Mesenteric fat pad (tissue), 1 donor: ENCODE results near the gene NIPBL. TPM values are rescaled to one million over a fixed set of nuclear protein-coding genes. Genes with fewer than 3 reads are reported as not detected.

ENCODE experiments used
- DNase-seq: peaks from one replicate; pipeline ENCODE4 v3.0.0-alpha.2; 2020; ENCODE audit warnings: low spot score
- total RNA-seq: library from RNA; stranded (reverse); fragmentation: NEBNext Ultra II Directional; extraction: Animal tissue kit (Norgen Biotek cat#: 25700); gene quantifications from one replicate; pipeline ENCODE4 v1.2.1, GENCODE V29; 2021
- donor health status: DM: yes; HTN: yes; CAD: no.

The NIPBL gene
- total RNA-seq, 1 donor from 2014 or later = 57.3 TPM

DNA sequence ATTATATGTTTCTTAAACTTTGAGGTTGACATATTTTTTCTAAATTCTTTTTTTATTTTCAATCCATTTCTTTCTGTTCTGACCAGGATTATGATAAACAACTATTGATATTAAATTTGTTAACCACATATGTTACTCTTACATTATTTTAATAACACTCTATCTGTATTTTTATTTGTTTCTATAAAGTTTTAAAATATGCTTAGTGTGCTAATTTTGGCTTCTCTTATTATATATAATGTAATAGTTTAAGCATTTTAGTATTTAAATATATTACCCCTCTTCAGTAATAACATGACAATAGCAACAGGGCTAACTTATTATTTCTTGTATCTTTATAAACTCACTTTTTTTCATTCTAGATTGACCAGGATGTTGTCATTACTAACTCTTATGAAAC, 137.8 kb downstream of the NIPBL start:
- no peak for DNase-seq

DNA sequence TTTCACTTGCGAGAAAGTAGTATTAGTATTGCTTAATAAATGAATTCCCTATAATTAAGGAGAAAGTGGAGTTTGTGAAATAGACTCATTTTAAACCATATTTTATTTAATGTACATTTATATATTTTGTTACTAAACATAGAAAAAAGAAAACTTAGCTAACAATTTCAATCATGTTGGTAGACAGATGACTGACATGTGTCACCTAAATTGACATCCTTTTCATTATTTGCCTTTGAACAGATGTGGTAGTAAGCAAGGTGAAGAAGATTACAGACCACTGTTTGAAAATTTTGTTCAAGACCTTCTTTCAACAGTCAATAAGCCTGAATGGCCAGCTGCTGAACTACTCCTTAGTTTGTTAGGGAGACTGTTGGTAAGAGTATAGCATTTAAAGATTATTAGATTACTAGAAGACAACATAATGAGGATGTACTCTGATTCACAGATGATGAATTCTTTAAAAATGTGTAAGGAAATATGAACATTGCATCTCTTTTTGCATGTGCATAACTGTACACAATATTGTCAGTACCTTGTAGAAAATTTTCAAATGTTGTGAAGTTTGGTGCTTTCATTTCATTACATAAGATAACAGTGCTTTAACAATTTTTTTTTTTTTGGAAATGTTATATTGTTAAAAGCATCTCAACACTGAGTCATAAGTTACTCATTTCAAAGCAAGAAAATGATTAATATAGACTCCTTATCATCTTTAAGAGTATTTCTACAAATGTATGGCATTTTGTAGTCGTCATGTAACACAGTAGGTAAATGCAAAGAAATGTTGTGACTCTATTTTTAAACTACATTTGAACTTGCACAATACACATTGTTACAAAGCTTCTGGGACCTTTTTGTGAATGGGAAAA, 139.5 kb downstream of the NIPBL start:
- DNase-seq = no peak

DNA sequence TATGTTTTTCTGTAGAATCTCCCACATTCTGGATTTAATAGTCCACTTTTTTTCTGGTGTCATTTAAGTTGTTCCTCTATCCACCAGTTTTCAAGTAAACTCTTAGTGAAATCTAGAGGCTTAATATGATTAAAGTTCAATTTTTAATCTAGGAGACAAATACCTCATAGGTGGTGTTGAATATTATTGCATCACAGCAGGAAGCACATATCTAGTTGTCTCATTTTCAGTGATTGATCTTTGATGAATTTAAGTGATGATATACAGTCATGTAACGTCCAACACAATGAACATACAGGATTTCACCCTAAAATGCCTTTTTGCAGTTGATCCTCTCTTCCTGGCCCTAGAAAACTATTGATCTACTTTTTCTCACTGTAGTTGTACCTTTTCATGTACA, 152.3 kb downstream of the NIPBL start:
- no peak for DNase-seq

DNA sequence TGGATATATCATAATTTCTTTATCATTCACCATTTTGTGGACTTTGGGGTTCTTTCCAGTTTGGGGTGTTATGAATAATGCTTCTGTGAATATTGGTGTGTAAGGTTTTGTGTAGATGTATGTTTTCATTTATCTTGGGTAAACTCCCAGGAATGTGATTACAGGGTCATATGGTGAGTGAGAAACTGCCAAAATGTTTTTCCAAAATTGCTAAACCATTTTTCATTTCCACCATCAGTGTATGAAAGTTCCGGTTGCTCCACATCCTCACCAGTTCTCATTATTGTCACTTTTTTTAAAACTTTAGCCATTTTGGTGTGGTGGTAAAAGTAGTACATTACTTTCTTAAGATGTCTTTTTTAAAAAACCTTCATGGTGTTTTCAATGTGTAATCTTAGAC, 152.9 kb downstream of the NIPBL start:
- DNase-seq = no peak

DNA sequence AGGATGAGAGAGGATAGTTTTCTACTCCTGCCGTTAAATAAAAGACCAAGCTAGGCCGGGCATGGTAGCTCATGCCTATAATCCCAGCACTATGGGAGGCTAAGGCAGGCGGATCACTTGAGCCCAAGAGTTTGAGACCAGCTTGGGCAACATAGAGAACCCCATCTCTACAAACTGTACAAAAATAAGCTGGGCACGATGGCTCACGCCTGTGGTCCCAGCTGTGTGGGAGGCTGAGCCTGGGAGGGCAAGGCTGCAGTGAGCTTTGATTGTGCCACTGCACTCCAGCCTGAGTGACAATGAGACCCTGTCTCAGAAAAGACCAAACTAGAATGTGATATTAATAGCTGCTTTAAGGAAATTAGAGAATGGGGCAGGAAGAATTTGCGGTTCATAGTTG, 158.4 kb downstream of the NIPBL start:
- DNase-seq = no peak

DNA sequence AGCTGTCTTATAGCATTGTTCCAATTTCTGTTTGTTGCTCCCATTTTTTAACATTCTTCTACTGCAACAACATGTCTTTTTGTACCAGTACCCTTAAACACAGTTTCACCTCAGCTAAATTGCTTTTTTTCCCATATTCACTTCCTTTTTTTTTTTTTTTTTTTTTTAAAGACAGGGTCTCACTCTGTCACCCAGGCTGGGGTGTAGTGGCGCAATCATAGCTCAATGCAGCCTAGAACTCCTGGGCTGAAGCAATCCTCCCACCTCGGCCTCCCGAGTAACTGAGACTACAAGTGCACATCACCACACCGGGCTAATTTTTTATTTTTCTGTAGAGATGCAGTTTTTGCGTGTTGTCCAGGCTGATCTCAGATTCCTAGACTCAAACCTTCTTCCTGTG, 161.3 kb downstream of the NIPBL start:
- no peak for DNase-seq

DNA sequence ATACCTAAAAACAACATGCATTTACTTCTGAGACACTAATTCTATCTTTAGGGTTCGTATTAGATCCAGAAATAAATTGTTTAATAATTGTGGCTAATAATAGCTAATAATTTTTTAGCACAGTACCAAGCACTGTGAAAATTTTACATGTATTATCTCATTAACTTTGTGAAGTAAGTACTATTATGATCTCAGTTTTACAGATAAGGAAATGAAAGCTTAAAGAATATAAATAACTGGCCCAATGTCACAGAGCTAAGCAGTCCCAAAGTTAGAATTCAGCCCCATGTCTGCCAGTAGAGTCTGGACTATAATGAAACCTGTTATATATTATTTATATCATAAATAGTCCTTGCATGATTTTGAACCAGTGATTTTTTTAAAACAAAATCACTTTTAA, 163.3 kb downstream of the NIPBL start:
- DNase-seq = no peak

DNA sequence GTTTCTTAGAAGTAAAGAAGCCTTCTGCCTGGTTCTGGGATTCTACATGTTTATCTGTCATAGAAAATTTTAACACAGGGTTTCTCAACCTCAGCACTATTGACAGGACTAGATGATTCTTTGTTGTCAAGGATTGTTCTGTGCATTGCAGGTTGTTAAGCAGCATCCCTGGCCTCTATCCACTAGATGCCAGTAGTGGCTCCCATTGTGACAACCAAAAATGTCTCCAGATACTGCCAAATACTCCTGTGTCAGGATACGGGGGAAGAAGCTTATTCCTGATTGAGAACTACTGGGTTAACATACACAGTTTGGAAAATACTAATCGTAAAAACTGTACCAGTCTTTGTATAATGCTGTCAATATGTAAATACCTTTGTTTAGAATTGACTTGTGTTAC, 167.1 kb downstream of the NIPBL start:
- DNase-seq = no peak

DNA sequence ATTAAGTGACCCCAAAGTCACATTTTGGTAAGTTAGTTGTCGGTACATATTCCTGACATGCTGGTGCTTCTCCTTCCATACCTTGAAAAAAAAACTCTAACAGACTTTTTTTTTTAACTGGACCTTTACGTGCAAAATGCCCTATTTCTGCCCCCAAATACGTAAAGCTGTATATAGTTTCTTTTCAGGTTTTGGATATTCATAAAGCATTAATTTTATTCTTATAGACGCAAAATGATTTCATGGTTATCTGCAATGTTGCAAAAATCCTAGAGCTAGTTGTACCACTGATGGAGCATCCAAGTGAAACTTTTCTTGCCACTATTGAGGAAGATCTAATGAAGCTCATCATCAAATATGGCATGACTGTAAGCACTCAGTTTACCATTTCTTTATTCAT, 167.6 kb downstream of the NIPBL start:
- no peak for DNase-seq

DNA sequence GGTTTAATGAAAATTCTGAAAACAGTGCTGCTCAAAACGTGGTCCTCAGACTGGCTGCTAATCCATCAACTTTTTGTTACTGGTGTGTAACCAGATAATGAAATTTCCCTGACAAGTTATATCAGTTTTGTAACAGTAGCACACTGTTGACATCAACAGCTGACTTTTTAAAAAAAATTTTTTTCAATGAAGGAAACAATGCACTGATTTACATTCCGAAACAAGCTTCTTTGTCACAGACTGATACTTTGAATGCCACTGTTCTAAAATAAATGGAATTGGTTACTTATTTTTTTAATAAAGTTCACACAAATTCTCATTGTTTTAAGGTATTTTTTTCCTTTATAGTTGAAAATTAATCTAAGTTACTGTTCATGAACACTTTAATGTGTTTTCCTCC, 169.1 kb downstream of the NIPBL start:
- no peak for DNase-seq

DNA sequence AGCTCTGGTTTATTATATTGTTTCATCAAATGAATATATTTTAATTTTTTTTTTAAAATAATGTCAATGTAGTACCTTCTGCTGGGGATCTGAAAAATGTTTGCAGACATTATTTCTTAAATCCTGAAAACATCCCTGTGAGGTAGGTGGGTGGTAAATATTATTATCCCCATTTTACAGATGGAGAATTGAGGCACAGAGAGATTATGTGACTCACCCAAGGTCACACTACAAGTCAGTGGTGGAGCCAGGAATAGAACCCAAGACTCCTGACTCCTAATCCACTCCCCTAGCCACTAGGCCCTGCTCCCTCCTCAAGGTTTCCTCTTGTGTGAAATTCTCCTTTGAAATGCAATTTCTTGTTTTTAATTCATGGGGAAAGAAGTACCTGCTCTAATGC, 171.4 kb downstream of the NIPBL start:
- no peak for DNase-seq

DNA sequence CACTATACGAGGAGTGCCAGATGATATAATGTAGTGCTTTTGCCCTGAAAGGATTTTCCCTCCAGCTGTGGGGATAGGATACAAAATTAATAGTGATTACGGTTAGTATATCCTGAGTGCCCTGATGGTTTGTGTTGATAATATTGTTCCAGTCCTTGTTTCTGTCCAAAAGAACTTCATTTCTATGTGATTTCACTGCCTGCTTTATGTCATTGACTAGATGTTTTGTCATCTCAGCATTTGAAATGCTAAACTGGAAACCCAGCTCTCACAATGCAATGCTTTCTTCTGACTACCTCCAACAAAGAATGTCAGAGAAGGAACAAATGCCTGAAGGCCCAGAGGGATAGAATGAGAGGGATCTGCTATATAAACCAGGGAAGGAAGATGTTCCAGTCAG, 177.8 kb downstream of the NIPBL start:
- DNase-seq = no peak

DNA sequence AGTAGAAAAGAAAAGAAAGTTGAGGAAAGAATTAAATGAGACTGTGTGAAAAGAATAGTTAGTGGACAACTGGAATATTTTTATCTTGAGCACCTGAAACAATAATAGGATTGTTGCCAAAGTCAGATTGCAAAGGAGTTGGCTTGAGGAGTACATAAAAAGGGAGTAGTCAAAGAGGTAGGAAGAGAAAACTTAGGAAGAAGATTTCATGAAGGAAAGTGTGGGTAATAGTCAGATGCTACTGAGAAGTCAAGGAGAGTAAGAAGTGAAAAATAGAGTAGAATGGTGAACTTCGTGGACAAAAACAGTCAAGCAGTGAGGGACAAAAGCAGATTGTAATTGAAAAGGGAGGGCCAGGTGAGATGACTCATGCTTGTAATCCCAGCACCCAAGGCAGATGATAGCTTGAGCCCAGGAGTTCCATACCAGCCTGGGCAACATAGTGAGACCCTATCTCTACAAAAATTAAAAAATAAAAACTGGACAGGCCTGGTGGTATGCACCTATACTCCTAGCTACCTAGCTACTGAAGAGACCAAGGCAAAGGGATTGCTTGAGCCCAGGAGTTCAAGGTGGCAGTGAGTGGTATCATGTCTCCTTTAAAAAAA, 178.9 kb downstream of the NIPBL start:
- no peak for DNase-seq

DNA sequence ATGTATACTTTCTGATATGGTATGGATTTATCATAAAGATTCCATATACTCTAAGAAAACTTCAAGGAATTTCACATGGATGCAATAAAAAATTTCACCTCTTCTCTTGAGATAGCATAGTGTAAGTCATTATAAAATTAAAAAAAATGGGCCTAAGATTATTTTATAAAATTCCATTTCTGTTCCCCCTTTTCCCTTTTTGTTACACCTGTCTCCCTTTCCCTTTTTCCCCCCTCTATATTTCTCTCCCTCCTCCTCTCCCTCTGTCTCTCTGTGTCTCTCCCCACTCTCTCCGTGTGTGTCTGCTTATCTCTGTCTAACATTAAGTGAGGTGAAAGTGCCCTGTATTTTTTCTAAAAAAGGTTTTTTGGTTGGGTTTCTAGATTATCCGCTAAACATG, 180.2 kb downstream of the NIPBL start:
- no peak for DNase-seq

DNA sequence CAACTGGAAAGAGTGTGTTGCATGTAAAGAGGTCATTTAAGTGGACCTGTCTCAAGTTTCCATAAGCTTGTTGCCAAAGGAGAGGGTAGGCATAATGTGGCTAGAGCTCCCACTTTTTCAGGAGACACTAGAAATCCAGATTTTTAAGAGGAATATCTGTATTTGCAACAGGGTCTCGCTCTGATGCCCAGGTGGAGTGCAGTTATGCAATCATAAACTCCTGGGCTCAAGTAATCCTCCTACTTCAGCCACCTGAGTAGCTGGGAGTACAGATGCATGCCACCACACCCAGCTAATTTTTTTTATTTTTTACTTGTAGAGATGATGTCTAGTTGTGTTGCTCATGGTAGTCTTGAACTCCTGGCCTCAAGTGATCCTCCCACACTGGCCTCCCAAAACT, 183.5 kb downstream of the NIPBL start:
- no peak for DNase-seq

DNA sequence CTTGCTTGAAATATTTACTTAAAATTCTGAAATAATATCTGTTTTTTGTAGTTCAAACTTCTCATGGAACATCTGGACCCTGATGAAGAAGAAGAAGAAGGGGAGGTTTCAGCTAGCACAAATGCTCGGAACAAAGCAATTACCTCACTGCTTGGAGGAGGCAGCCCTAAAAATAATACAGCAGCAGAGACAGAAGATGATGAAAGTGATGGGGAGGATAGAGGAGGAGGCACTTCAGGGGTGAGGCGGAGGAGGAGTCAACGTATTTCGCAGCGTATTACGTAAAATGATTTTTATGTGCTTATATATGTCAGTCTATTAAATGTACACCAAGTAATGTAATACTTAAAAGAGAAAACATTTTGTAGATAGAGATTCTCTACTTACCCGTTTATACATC, 187.2 kb downstream of the NIPBL start:
- no peak for DNase-seq

DNA sequence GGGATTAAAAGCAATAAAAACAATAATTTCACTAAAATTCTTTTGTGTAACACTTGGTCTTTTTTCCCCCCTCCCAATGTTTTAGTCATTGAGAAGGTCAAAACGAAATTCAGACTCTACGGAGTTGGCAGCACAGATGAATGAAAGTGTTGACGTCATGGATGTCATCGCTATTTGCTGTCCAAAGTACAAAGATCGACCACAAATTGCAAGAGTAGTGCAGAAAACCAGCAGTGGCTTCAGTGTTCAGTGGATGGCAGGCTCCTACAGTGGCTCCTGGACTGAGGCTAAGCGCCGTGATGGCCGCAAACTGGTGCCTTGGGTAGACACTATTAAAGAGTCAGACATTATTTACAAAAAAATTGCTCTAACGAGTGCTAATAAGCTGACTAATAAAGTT, 187.9 kb downstream of the NIPBL start:
- DNase-seq = no peak

DNA sequence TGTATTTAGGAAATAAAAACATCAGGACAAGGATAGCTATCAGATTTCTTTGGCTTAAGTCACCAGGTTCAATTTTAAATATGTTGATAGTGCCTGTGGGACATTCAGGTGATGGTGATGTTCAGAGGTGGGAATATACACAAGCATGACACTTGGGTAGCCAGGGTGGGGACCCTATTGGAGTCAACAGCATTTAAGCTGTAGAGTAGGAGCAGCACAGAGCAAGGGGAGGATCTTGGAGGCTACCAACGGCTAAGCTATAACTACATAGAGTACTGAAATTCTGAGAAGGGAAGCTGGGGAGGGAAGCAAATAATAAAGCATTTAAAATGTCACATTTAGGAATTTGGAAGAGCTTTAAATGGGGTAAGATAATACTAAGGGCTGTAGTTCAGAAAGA, 194.9 kb downstream of the NIPBL start:
- no peak for DNase-seq

DNA sequence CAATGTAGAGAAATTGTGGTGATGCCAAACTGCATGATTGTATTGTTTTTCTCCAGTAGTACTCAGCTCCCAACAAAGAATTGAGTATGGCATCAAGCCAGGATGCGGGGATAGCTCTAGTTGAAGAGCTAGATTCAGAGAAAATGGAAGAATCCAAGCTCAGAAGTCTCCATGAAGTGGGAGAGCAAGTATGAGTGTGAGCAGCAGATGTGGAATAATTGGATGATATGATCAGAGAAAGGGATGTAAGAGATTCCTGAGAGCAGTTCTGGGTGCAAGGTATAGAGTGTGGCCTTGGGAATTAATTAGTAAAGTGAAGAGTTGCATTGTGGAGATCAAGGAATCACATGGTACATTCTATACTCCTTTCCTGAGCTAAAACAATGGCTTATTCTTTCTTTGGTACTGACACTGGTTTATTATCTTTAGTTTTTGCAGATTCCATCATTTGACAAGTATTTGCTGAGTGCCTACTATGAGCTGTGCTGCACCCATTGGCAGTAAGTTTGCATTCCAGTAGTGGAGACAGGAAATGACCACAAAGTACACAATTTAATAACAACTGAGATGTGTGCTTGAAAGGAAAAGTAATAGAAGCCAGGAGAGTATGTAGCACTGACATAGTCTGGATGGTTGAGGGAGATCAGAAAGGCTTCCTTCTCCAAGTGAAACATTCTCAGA, 195.5 kb downstream of the NIPBL start:
- no peak for DNase-seq

DNA sequence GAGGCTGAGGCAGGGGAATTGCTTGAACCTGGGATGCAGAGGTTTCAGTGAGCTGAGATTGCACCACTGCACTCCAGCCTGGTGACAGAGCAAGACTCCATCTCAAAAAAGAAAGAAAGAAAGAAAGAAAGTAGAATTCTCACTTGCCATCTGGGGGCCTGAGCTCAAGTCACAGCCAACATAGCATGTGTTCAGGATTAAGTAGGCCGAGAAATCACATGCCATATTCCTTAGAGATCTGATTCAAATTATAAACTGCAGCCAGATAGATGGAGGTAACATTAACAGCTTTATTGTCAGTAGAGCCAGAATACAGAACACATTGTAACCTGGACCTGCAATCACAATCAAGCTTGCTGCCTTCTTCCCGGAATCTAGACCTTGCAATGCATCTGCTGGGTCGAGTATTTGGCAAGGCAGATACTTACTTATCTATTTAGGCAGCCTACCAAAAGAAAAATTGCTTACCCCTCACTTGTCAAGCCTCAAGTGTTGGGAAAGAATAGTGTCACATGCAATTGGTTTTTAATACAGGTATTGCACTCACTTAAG, 198.9 kb downstream of the NIPBL start:
- no peak for DNase-seq

DNA sequence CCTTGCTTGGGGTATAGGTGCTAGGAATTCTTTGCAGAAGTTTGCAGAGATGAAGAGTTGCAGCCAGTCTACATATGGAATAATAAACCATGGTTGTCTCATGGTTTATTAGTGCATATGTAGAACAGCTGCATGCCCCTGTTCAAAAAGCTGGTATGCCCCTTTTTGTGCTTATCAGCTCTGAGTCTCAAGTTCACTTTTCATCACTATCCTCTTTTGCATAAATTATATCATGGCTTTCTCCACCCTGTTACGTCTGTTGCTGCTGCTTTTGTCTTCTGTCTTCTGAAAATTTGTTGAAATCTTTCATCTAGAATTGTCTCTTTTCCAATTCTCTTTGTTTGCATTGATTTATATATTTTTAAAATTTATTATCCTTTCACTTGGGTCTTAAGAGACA, 200.6 kb downstream of the NIPBL start:
- DNase-seq = no peak

DNA sequence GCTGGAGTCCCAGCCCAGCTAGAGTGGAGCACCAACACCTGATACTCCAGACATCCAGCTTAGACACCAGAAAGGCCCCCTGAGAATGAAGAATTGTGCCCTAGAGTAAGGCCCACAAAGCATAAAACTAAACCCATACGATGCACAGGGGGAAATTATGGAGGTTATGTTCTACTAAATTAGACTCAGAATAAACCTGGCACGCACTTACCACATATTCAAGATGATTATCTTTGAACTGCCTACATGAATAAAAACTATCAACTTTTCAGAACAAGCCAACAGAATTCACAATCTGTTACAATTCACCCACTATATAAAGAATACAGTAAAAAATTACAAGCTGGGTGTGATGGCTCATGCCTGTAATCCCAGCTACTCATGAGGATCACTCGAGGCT, 204.1 kb downstream of the NIPBL start:
- no peak for DNase-seq
